H9 (cell line): ENCODE results near the gene STK38L. TPM values are rescaled to one million over a fixed set of nuclear protein-coding genes. Genes with fewer than 3 reads are reported as not detected.

Source experiments
- DNase-seq: peaks from one replicate; pipeline ENCODE4 v3.0.0-alpha.2; 2017
- H2AFZ ChIP-seq: one replicate; pipeline ENCODE4 v1.6.1; 2013; ENCODE audit warnings: mild to moderate bottlenecking, low read length, control low read depth, moderate library complexity
- H2AK5ac ChIP-seq: 2 replicates; pipeline ENCODE4 v1.6.1; 2013; ENCODE audit warnings: low read length, control low read depth, mixed read lengths; ENCODE audit not compliant: insufficient read length
- H2BK120ac ChIP-seq: one replicate; pipeline ENCODE4 v1.6.1; 2013; ENCODE audit warnings: low read depth, mild to moderate bottlenecking, low read length, control low read depth, inconsistent platforms; ENCODE audit not compliant: poor library complexity, severe bottlenecking
- H2BK12ac ChIP-seq: 2 replicates; pipeline ENCODE4 v1.6.1; 2013; ENCODE audit warnings: low read length, control low read depth, mixed read lengths, low read depth; ENCODE audit not compliant: insufficient read length
- H2BK15ac ChIP-seq: 2 replicates; pipeline ENCODE4 v1.6.1; 2013; ENCODE audit warnings: low read depth, low read length, control low read depth
- H2BK20ac ChIP-seq: one replicate; pipeline ENCODE4 v1.6.1; 2013; ENCODE audit warnings: low read depth, mild to moderate bottlenecking, low read length, control low read depth, inconsistent platforms; ENCODE audit not compliant: poor library complexity, severe bottlenecking
- H2BK5ac ChIP-seq: 2 replicates; pipeline ENCODE4 v1.6.1; 2013; ENCODE audit warnings: low read length, control low read depth, mixed read lengths; ENCODE audit not compliant: insufficient read length
- H3K14ac ChIP-seq: 2 replicates; pipeline ENCODE4 v1.6.1; 2013; ENCODE audit warnings: low read length, control low read depth; ENCODE audit not compliant: insufficient read depth
- H3K18ac ChIP-seq: 2 replicates; pipeline ENCODE4 v1.6.1; 2013; ENCODE audit warnings: low read depth, mild to moderate bottlenecking, mixed read lengths, low read length, control low read depth; ENCODE audit not compliant: insufficient read length
- H3K23ac ChIP-seq: 2 replicates; pipeline ENCODE4 v1.6.1; 2013; ENCODE audit warnings: low read length, control low read depth, mixed read lengths, low read depth; ENCODE audit not compliant: insufficient read length
- H3K23me2 ChIP-seq: 2 replicates; pipeline ENCODE4 v1.6.1; 2013; ENCODE audit warnings: low read depth, mild to moderate bottlenecking, mixed read lengths, low read length, control low read depth; ENCODE audit not compliant: insufficient read length, poor library complexity, severe bottlenecking
- H3K27ac ChIP-seq: 2 replicates; pipeline ENCODE4 v1.5.1; 2013; ENCODE audit warnings: low read length, control low read depth, mixed read lengths, low read depth; ENCODE audit not compliant: insufficient read length
- H3K27me3 ChIP-seq: 2 replicates; pipeline ENCODE4 v1.6.1; 2013; ENCODE audit warnings: low read length, control low read depth, inconsistent platforms; ENCODE audit not compliant: insufficient read depth
- H3K4ac ChIP-seq: 2 replicates; pipeline ENCODE4 v1.6.1; 2013; ENCODE audit warnings: low read depth, mild to moderate bottlenecking, control low read depth, inconsistent platforms, low read length, moderate library complexity
- H3K4me1 ChIP-seq: 2 replicates; pipeline ENCODE4 v1.6.1; 2013; ENCODE audit warnings: low read length, control low read depth, inconsistent platforms; ENCODE audit not compliant: insufficient read depth
- H3K4me2 ChIP-seq: 2 replicates; pipeline ENCODE4 v1.6.1; 2013; ENCODE audit warnings: low read length, control low read depth, mixed read lengths; ENCODE audit not compliant: insufficient read length, insufficient read depth
- H3K56ac ChIP-seq: 2 replicates; pipeline ENCODE4 v1.6.1; 2013; ENCODE audit warnings: low read depth, mild to moderate bottlenecking, mixed read lengths, low read length, control low read depth; ENCODE audit not compliant: insufficient read length
- H3K79me1 ChIP-seq: 2 replicates; pipeline ENCODE4 v1.6.1; 2013; ENCODE audit warnings: low read depth, mild to moderate bottlenecking, moderate library complexity, low read length, control low read depth, inconsistent platforms; ENCODE audit not compliant: insufficient read depth, poor library complexity, severe bottlenecking
- H3K79me2 ChIP-seq: 2 replicates; pipeline ENCODE4 v1.6.1; 2013; ENCODE audit warnings: low read length, control low read depth, inconsistent platforms; ENCODE audit not compliant: insufficient read depth
- H3K9ac ChIP-seq: 2 replicates; pipeline ENCODE4 v1.6.1; 2013; ENCODE audit warnings: low read length, control low read depth, mixed read lengths; ENCODE audit not compliant: insufficient read length; ENCODE audit errors: extremely low read depth
- H3K9me3 ChIP-seq: one replicate; pipeline ENCODE4 v1.6.1; 2013; ENCODE audit warnings: low read depth, low read length, inconsistent platforms; ENCODE audit not compliant: control insufficient read depth
- H3T11ph ChIP-seq: one replicate; pipeline ENCODE4 v1.6.1; 2013; ENCODE audit warnings: mild to moderate bottlenecking, low read length, control low read depth, inconsistent platforms
- H4K20me1 ChIP-seq: one replicate; pipeline ENCODE4 v1.6.1; 2013; ENCODE audit not compliant: control insufficient read depth, insufficient read length, insufficient read depth
- H4K5ac ChIP-seq: 2 replicates; pipeline ENCODE4 v1.6.1; 2013; ENCODE audit warnings: low read depth, mild to moderate bottlenecking, mixed read lengths, low read length, control low read depth; ENCODE audit not compliant: insufficient read length
- H4K8ac ChIP-seq: replicated peaks from 2 replicates; pipeline ENCODE4 v1.6.1; 2013; ENCODE audit warnings: low read length, control low read depth, mixed read lengths, low read depth; ENCODE audit not compliant: insufficient read length
- H4K91ac ChIP-seq: 2 replicates; pipeline ENCODE4 v1.6.1; 2013; ENCODE audit warnings: low read depth, mild to moderate bottlenecking, moderate library complexity, mixed read lengths, low read length, control low read depth; ENCODE audit not compliant: insufficient read length
- H3K27ac Mint-ChIP-seq, 3 experiments: 2 replicates in 2 of 3; 3 replicates in 1 of 3; pipeline ENCODE4 v1.8.0; 2020 to 2021; ENCODE audit warnings: mixed read lengths in 3 of 3, mild to moderate bottlenecking in 1 of 3, moderate library complexity in 1 of 3
- H3K27me3 Mint-ChIP-seq: 2 replicates; pipeline ENCODE4 v1.8.0; 2021; ENCODE audit warnings: low read depth, mild to moderate bottlenecking, moderate library complexity, mixed read lengths
- H3K36me3 Mint-ChIP-seq, 3 experiments: 2 replicates in 2 of 3; 3 replicates in 1 of 3; pipeline ENCODE4 v1.8.0; 2020 to 2021; ENCODE audit warnings: low read depth in 3 of 3, mixed read lengths in 3 of 3; ENCODE audit not compliant: insufficient read depth in 1 of 3
- H3K4me1 Mint-ChIP-seq, 2 experiments: 2 replicates each; pipeline ENCODE4 v1.8.0; 2020; ENCODE audit warnings: mixed read lengths in 2 of 2
- H3K4me3 Mint-ChIP-seq, 2 experiments: 2 replicates in 1 of 2; 3 replicates in 1 of 2; pipeline ENCODE4 v1.8.0; 2020 to 2021; ENCODE audit warnings: mild to moderate bottlenecking in 2 of 2, mixed read lengths in 2 of 2, moderate library complexity in 1 of 2
- H3K9me3 Mint-ChIP-seq, 2 experiments: 2 replicates in 1 of 2; 3 replicates in 1 of 2; pipeline ENCODE4 v1.8.0; 2020; ENCODE audit warnings: mild to moderate bottlenecking in 2 of 2, mixed read lengths in 2 of 2, moderate library complexity in 1 of 2
- CTCF ChIP-seq: fragments of 200-600 bp; sonication (generic); conservative IDR thresholded peaks from 3 replicates; pipeline ENCODE4 v1.8.0; 2021; ENCODE audit warnings: antibody characterized with exemption, mild to moderate bottlenecking
- WGBS: extraction: QIAGEN DNeasy Blood & Tissue Kit; methylation state at CpG from one replicate; pipeline ENCODE4 v1.1.7; 2013; ENCODE audit warnings: missing lambda C conversion rate, low lambda C conversion rate, mixed read lengths; ENCODE audit not compliant: insufficient read length; ENCODE audit errors: extremely low coverage; 5-methylcytosine and 5-hydroxymethylcytosine counted together
- total RNA-seq: library from RNA; stranded (reverse); gene quantifications from 2 replicates; pipeline ENCODE4 v1.2.1, GENCODE V29; 2021

STK38L gene
- total RNA-seq, 1 experiment from 2014 or later: 44.9 TPM

- Histone ChIP-seq H2AK5ac (no peak overlapping the region), H3K18ac (no peak overlapping the region), H2BK12ac (no peak overlapping the region), H4K91ac (no peak overlapping the region), H3K56ac (no peak overlapping the region), H2BK120ac (no peak overlapping the region), H3K4me2 (no peak overlapping the region), H4K20me1 (no peaks in the 10 kb centered on the region), H3K79me1 (no peaks in the 10 kb centered on the region), H3K4me1 (no peaks in the 10 kb centered on the region), H2BK5ac (no peak overlapping the region), H3K23me2 (no peaks in the 10 kb centered on the region), H3K79me2 (no peaks in the 10 kb centered on the region; the same call in 1 of the 2 replicates), H2BK20ac (no peak overlapping the region), H4K5ac (no peak overlapping the region), H3K9me3 (no peaks in the 10 kb centered on the region), H2BK15ac (no peak overlapping the region), H3K4ac (no peak overlapping the region), H3K27me3 (no peaks in the 10 kb centered on the region), H3K9ac (no peak overlapping the region), H3K27ac (no peak overlapping the region), H3T11ph (no peak overlapping the region), H4K8ac (no peak overlapping the region), H3K14ac (no peak overlapping the region), H3K23ac (no peak overlapping the region), H2AFZ (no peak overlapping the region)
- peaks cover 0 to 5% of the 10 kb centered on the region in 2 experiments; a peak in 2 of 5 replicates for H3K9me3 Mint-ChIP-seq
- H3K27me3 Mint-ChIP-seq: no peaks in the 10 kb centered on the region
- WGBS: no CpG with 5 or more reads among the region's 2 CpGs
- no peak overlapping the region for H3K4me3 Mint-ChIP-seq
- TF ChIP-seq CTCF: no peak
- no peak overlapping the region for H3K27ac Mint-ChIP-seq
- no peaks in the 10 kb centered on the region for H3K4me1 Mint-ChIP-seq
- DNase-seq: no peak
- peaks cover 0 to 4% (median 0%) of the 10 kb centered on the region in 3 experiments; a peak in 2 of 7 replicates for H3K36me3 Mint-ChIP-seq
Measured at GRCh38 chr12:27361372-27361771, 117.3 kb downstream of the STK38L start.
